ENCODE data around the gene WBP1.

WBP1 gene

GRCh38 chr2:74486141-74486540 is 27.9 kb downstream of the WBP1 start:
- DNase-seq: no peak

GRCh38 chr2:74488643-74489481 is 30.6 kb downstream of the WBP1 start:
- DNase-seq: no peak

GRCh38 chr2:74489906-74490305 is 31.7 kb downstream of the WBP1 start:
- no peak for DNase-seq

GRCh38 chr2:74491648-74492544 is 33.7 kb downstream of the WBP1 start:
- DNase-seq: no peak

- no peak for DNase-seq
Measured at GRCh38 chr2:74493546-74493945, 35.3 kb downstream of the WBP1 start.

GRCh38 chr2:74495440-74495839 is 37.2 kb downstream of the WBP1 start:
- no peak for DNase-seq

GRCh38 chr2:74496997-74497776 is 38.9 kb downstream of the WBP1 start:
- no peak for DNase-seq

- no peak for DNase-seq
Measured at GRCh38 chr2:74497777-74498499, 39.7 kb downstream of the WBP1 start.

- no peak for DNase-seq
Measured at GRCh38 chr2:74498500-74499266, 40.4 kb downstream of the WBP1 start.

- no peak for DNase-seq
Measured at GRCh38 chr2:74499267-74499939, 41.2 kb downstream of the WBP1 start, which contains the start of gene LBX2. LBX2 (minus strand) TSS chr2:74499603; CDS start chr2:74499537, 66 bp downstream.

- DNase-seq: no peak
Measured at GRCh38 chr2:74499940-74500577, 41.8 kb downstream of the WBP1 start.

GRCh38 chr2:74500578-74500946 is 42.3 kb downstream of the WBP1 start:
- DNase-seq: no peak

- no peak for DNase-seq
Measured at GRCh38 chr2:74501335-74502071, 43.3 kb downstream of the WBP1 start.

GRCh38 chr2:74502147-74502719 is 44.0 kb downstream of the WBP1 start:
- no peak for DNase-seq

GRCh38 chr2:74502720-74503505 is 44.7 kb downstream of the WBP1 start:
- peak; percentile 40 to 65 for DNase-seq

GRCh38 chr2:74503506-74504475 is 45.6 kb downstream of the WBP1 start:
- no peak for DNase-seq

GRCh38 chr2:74504591-74504990 is 46.4 kb downstream of the WBP1 start:
- no peak for DNase-seq
